H1 (cell line): Measurements from ENCODE around the gene SPRR4. TPM values are rescaled to one million over a fixed set of nuclear protein-coding genes. Genes with fewer than 3 reads are reported as not detected.

Experiments
- CTCF ChIA-PET: fragments of 300-600 bp; sonication (Branson Sonifier 250); formaldehyde crosslinking; loops from one replicate; lab custom pipeline; 2021; ENCODE audit not compliant: partially characterized antibody; lab: Charles Lee
- POLR2A ChIA-PET: fragments of 300-600 bp; sonication (Branson Sonifier 250); formaldehyde crosslinking; loops from one replicate; lab custom pipeline; 2021; ENCODE audit warnings: inconsistent platforms; ENCODE audit not compliant: partially characterized antibody; lab: Charles Lee
- DNase-seq, 2 experiments: peaks; one replicate each; pipeline versions ENCODE4 v3.0.0 to v3.0.0-alpha.2; 2010 to 2022; ENCODE audit warnings: low spot score in 2 of 2, low read depth in 1 of 2, mixed read lengths in 1 of 2
- FAIRE-seq: peaks from 2 replicates; lab custom pipeline; 2011; peaks lifted over from hg19 to GRCh38; lab: Jason Lieb, UNC
- H2AFZ ChIP-seq: 2 replicates; pipeline ENCODE4 v1.8.1; 2012; ENCODE audit warnings: low read length, inconsistent platforms
- H2AK5ac ChIP-seq: 2 replicates; pipeline ENCODE4 v1.6.1; 2013; ENCODE audit warnings: low read depth, low read length
- H2BK120ac ChIP-seq: replicated peaks from 2 replicates; pipeline ENCODE3; 2013; ENCODE audit warnings: low read depth, low read length, inconsistent platforms
- H2BK12ac ChIP-seq: 2 replicates; pipeline ENCODE4 v1.6.1; 2013; ENCODE audit warnings: low read depth, low read length
- H2BK15ac ChIP-seq: 2 replicates; pipeline ENCODE4 v1.6.1; 2013; ENCODE audit warnings: low read length
- H2BK20ac ChIP-seq: 2 replicates; pipeline ENCODE4 v1.6.1; 2013; ENCODE audit warnings: low read length
- H2BK5ac ChIP-seq: 2 replicates; pipeline ENCODE4 v1.6.1; 2013; ENCODE audit warnings: low read depth, low read length
- H3K14ac ChIP-seq: 2 replicates; pipeline ENCODE4 v1.6.1; 2013; ENCODE audit warnings: inconsistent platforms; ENCODE audit not compliant: insufficient read length
- H3K18ac ChIP-seq: 2 replicates; pipeline ENCODE4 v1.6.1; 2013; ENCODE audit warnings: low read length; ENCODE audit errors: extremely low read depth
- H3K23ac ChIP-seq: 2 replicates; pipeline ENCODE4 v1.6.1; 2013; ENCODE audit warnings: inconsistent platforms; ENCODE audit not compliant: insufficient read length
- H3K23me2 ChIP-seq: 2 replicates; pipeline ENCODE4 v1.6.1; 2013; ENCODE audit warnings: low read depth, low read length
- H3K27ac ChIP-seq: 2 replicates; pipeline ENCODE4 v1.6.1; 2011; ENCODE audit warnings: low read depth, low read length, inconsistent platforms
- H3K27me3 ChIP-seq, 4 experiments: replicated peaks in 1 of 4; 1 replicate in 1 of 4; 2 replicates in 3 of 4; pipeline versions ENCODE4 v1.6.1 to v1.8.1; 2011 to 2013; ENCODE audit warnings: low read length in 3 of 4, mild to moderate bottlenecking in 3 of 4, inconsistent platforms in 2 of 4, mixed read lengths in 2 of 4, moderate library complexity in 1 of 4; ENCODE audit not compliant: control insufficient read depth in 3 of 4, insufficient read depth in 3 of 4; ENCODE audit errors: extremely low read depth in 1 of 4
- H3K36me3 ChIP-seq, 4 experiments: 2 replicates each; pipeline versions ENCODE4 v1.6.1 to v1.8.1; 2011 to 2013; ENCODE audit warnings: mild to moderate bottlenecking in 4 of 4, low read length in 3 of 4, moderate library complexity in 2 of 4, control low read depth in 1 of 4, inconsistent platforms in 1 of 4; ENCODE audit not compliant: insufficient read depth in 4 of 4, control insufficient read depth in 2 of 4
- H3K4ac ChIP-seq: replicated peaks from 2 replicates; pipeline ENCODE3; 2013; ENCODE audit warnings: low read length, low read depth, mixed read lengths, inconsistent platforms; ENCODE audit not compliant: insufficient read length
- H3K4me1 ChIP-seq, 4 experiments: replicated peaks in 1 of 4; 1 replicate in 1 of 4; 2 replicates in 3 of 4; pipeline versions ENCODE4 v1.6.1 to v1.8.1; 2011 to 2013; ENCODE audit warnings: low read length in 3 of 4, inconsistent platforms in 2 of 4, mixed read lengths in 1 of 4; ENCODE audit not compliant: insufficient read depth in 4 of 4, control insufficient read depth in 3 of 4
- H3K4me2 ChIP-seq, 2 experiments: 2 replicates each; pipeline versions ENCODE4 v1.6.1 to v1.8.1; 2011 to 2013; ENCODE audit warnings: low read depth in 2 of 2, low read length in 2 of 2, control low read depth in 1 of 2, inconsistent platforms in 1 of 2, mild to moderate bottlenecking in 1 of 2; ENCODE audit not compliant: insufficient read depth in 1 of 2
- H3K4me3 ChIP-seq, 4 experiments: fragments of 200-600, 300-600 bp in 1 of 4; sonication (generic), shearing (Covaris generic), sonication (Bioruptor Twin) in 1 of 4; 2 replicates each; pipeline versions ENCODE4 v1.5.1 to v1.8.1; 2011 to 2016; ENCODE audit warnings: low read length in 4 of 4, low read depth in 3 of 4, control low read depth in 2 of 4, inconsistent platforms in 2 of 4, mild to moderate bottlenecking in 2 of 4, mixed read lengths in 1 of 4, moderate library complexity in 1 of 4; ENCODE audit not compliant: insufficient read depth in 2 of 4; ENCODE audit errors: extremely low read depth in 1 of 4
- H3K56ac ChIP-seq: replicated peaks from 2 replicates; pipeline ENCODE3; 2013; ENCODE audit warnings: low read depth, mild to moderate bottlenecking, mixed read lengths, low read length, inconsistent platforms; ENCODE audit not compliant: insufficient read length
- H3K79me1 ChIP-seq: 2 replicates; pipeline ENCODE4 v1.6.1; 2013; ENCODE audit warnings: low read depth, low read length, control low read depth
- H3K79me2 ChIP-seq, 2 experiments: 2 replicates each; pipeline versions ENCODE4 v1.6.1 to v1.8.1; 2012 to 2013; ENCODE audit warnings: low read length in 2 of 2, mild to moderate bottlenecking in 2 of 2, inconsistent platforms in 1 of 2; ENCODE audit not compliant: insufficient read depth in 2 of 2, control insufficient read depth in 1 of 2
- H3K9ac ChIP-seq, 4 experiments: replicated peaks in 1 of 4; 1 replicate in 1 of 4; 2 replicates in 3 of 4; pipeline versions ENCODE4 v1.6.1 to v1.8.1; 2011 to 2013; ENCODE audit warnings: low read depth in 3 of 4, low read length in 3 of 4, control low read depth in 2 of 4, mild to moderate bottlenecking in 2 of 4, moderate library complexity in 2 of 4, inconsistent platforms in 1 of 4; ENCODE audit errors: extremely low read depth in 1 of 4
- H3K9me3 ChIP-seq, 2 experiments: 2 replicates each; pipeline versions ENCODE4 v1.6.1 to v1.8.1; 2012 to 2013; ENCODE audit warnings: mild to moderate bottlenecking in 2 of 2, moderate library complexity in 2 of 2, control low read depth in 1 of 2, inconsistent platforms in 1 of 2, low read depth in 1 of 2, low read length in 1 of 2, mixed read lengths in 1 of 2; ENCODE audit not compliant: insufficient read depth in 2 of 2
- H4K20me1 ChIP-seq, 2 experiments: replicated peaks in 1 of 2; 2 replicates each; pipeline versions ENCODE3 to v1.8.1; 2011 to 2013; ENCODE audit warnings: inconsistent platforms in 2 of 2, low read length in 2 of 2, mild to moderate bottlenecking in 1 of 2; ENCODE audit not compliant: insufficient read depth in 2 of 2, control insufficient read depth in 1 of 2
- H4K5ac ChIP-seq: 2 replicates; pipeline ENCODE4 v1.6.1; 2013; ENCODE audit warnings: low read length, low read depth, mixed read lengths, inconsistent platforms; ENCODE audit not compliant: insufficient read length
- H4K8ac ChIP-seq: 2 replicates; pipeline ENCODE4 v1.8.0; 2013; ENCODE audit warnings: mild to moderate bottlenecking, moderate library complexity, low read length, inconsistent platforms; ENCODE audit not compliant: insufficient read depth; ENCODE audit errors: extremely low read depth
- H4K91ac ChIP-seq: replicated peaks from 2 replicates; pipeline ENCODE3; 2013; ENCODE audit warnings: low read length, mixed read lengths, inconsistent platforms; ENCODE audit not compliant: insufficient read length
- BRCA1 ChIP-seq: IDR thresholded peaks from 2 replicates; pipeline ENCODE4 v1.6.1; 2012; ENCODE audit warnings: low read depth, low read length, improper control_type of control experiment
- CREB1 ChIP-seq: IDR thresholded peaks from 2 replicates; pipeline ENCODE4 v1.6.1; 2012; ENCODE audit warnings: inconsistent platforms
- CTBP2 ChIP-seq: IDR thresholded peaks from 2 replicates; pipeline ENCODE4 v1.7.0; 2011; ENCODE audit warnings: borderline replicate concordance, mild to moderate bottlenecking, moderate library complexity, mixed read lengths, low read length; ENCODE audit not compliant: insufficient read depth, insufficient read length
- EGR1 ChIP-seq: IDR thresholded peaks from 2 replicates; pipeline ENCODE4 v1.6.1; 2011; ENCODE audit warnings: low read depth, low read length, borderline replicate concordance
- EP300 ChIP-seq, 2 experiments: IDR thresholded peaks; 1 replicate in 1 of 2; 2 replicates in 1 of 2; pipeline ENCODE4 v1.6.1; 2011 to 2012; ENCODE audit warnings: low read depth in 2 of 2, low read length in 2 of 2, mild to moderate bottlenecking in 2 of 2, borderline replicate concordance in 1 of 2, inconsistent platforms in 1 of 2, moderate library complexity in 1 of 2
- JUND ChIP-seq: IDR thresholded peaks from 2 replicates; pipeline ENCODE4 v1.6.1; 2011; ENCODE audit warnings: mild to moderate bottlenecking, improper control_type of control experiment, low read length
- KDM1A ChIP-seq: fragments of 200-600, 300-600 bp; sonication (generic); IDR thresholded peaks from 2 replicates; pipeline ENCODE4 v1.7.1; 2016; ENCODE audit warnings: mild to moderate bottlenecking, low read length, borderline replicate concordance
- KDM5A ChIP-seq: fragments of 200-600 bp; IDR thresholded peaks from 2 replicates; pipeline ENCODE4 v1.7.1; 2012; ENCODE audit warnings: mild to moderate bottlenecking, low read length, inconsistent platforms, mixed read lengths
- RNF2 ChIP-seq: fragments of 200-900, 300-1000 bp; sonication (generic); IDR thresholded peaks from 2 replicates; pipeline ENCODE4 v1.7.1; 2016; ENCODE audit warnings: borderline replicate concordance, low read depth, mild to moderate bottlenecking, antibody characterized with exemption, low read length; ENCODE audit not compliant: poor library complexity, severe bottlenecking; ENCODE audit errors: missing control alignments
- RXRA ChIP-seq: IDR thresholded peaks from 2 replicates; pipeline ENCODE4 v1.6.1; 2011; ENCODE audit warnings: low read depth, mild to moderate bottlenecking, low read length, moderate library complexity; ENCODE audit not compliant: insufficient read depth
- SIN3A ChIP-seq, 2 experiments: IDR thresholded peaks in 1 of 2; conservative IDR thresholded peaks in 1 of 2; 2 replicates each; pipeline ENCODE4 v1.6.1; 2011 to 2012; ENCODE audit warnings: low read length in 2 of 2, improper control_type of control experiment in 1 of 2, low read depth in 1 of 2, mild to moderate bottlenecking in 1 of 2
- TBP ChIP-seq: IDR thresholded peaks from 2 replicates; pipeline ENCODE4 v1.6.1; 2011; ENCODE audit warnings: low read depth, low read length, improper control_type of control experiment
- WGBS, 2 experiments: shearing (Covaris generic) in 1 of 2; methylation state at CpG; one replicate each; pipeline versions ENCODE4 v1.1.6 to v1.1.7; 2013 to 2015; ENCODE audit warnings: low lambda C conversion rate in 2 of 2, mixed read lengths in 2 of 2, inconsistent platforms in 1 of 2, low coverage in 1 of 2, missing lambda C conversion rate in 1 of 2; ENCODE audit not compliant: insufficient replicate concordance in 2 of 2, insufficient coverage in 1 of 2, insufficient read length in 1 of 2; ENCODE audit errors: extremely low coverage in 1 of 2, missing lambda C conversion rate in 1 of 2; 5-methylcytosine and 5-hydroxymethylcytosine counted together
- polyA plus RNA-seq, 7 experiments: library from polyadenylated mRNA; depleted of rRNA in 3 of 7; stranded (reverse) in 5 of 7; unstranded in 2 of 7; fragments of >200 nt in 5 of 7; fragments of 200-250 nt in 2 of 7; gene quantifications; 1 replicate in 5 of 7; 2 replicates in 1 of 7; 4 replicates in 1 of 7; pipeline versions ENCODE4 v1.2.1 to v1.2.3, GENCODE V29; 2011 to 2013; ENCODE audit warnings: missing spikeins in 2 of 7, mixed read lengths in 2 of 7
- total RNA-seq: library from RNA; stranded (reverse); fragmentation: NEBNext Ultra II Directional; extraction: Animal tissue kit (Norgen Biotek cat#: 25700); gene quantifications from 2 replicates; pipeline ENCODE4 v1.2.1, GENCODE V29; 2021
- TF ChIP-seq, protein P1 (sequence below): IDR thresholded peaks from 2 replicates; pipeline ENCODE4 v1.6.1; 2011; ENCODE audit warnings: low read depth, mild to moderate bottlenecking, low read length; ENCODE audit not compliant: insufficient read depth

SPRR4 gene
- total and polyA plus RNA-seq, 2 of the 8 experiments (the other 6 are each of a cell fraction or from before 2014, with no cell fraction given): not detected

GRCh38 chr1:152933196-152933595 is 37.3 kb upstream of the SPRR4 start:
- H3K23me2 ChIP-seq: no peaks in the 10 kb centered on the region
- H2BK5ac ChIP-seq: no peak overlapping the region
- no peak overlapping the region for H2BK120ac ChIP-seq
- no peak overlapping the region for H4K5ac ChIP-seq
- no peak overlapping the region for H4K91ac ChIP-seq
- FAIRE-seq (no peak), DNase-seq (no peak)
- no peaks in the 10 kb centered on the region for H3K79me1 ChIP-seq
- no peak overlapping the region for H3K18ac ChIP-seq
- H4K20me1 ChIP-seq: no peaks in the 10 kb centered on the region
- no peak overlapping the region for H4K8ac ChIP-seq
- no peaks in the 10 kb centered on the region for H3K36me3 ChIP-seq
- H3K27ac ChIP-seq: no peak overlapping the region
- WGBS, 2 experiments: 56% methylated on average over 2 of the region's 2 CpGs; no CpG with 5 or more reads in 1 of the 2 experiments
- no peaks in the 10 kb centered on the region for H3K79me2 ChIP-seq
- H3K4me3 ChIP-seq: no peak overlapping the region
- H3K27me3 ChIP-seq: 0 out of 7 replicates have a peak, but pooled peaks cover 0 to 2% (median 0%) of the 10 kb centered on the region in 4 experiments
- no peak overlapping the region for H3K9ac ChIP-seq
- no peak overlapping the region for H3K56ac ChIP-seq
- no peak overlapping the region for H3K4me2 ChIP-seq
- no peak overlapping the region for H2AK5ac ChIP-seq
- H3K14ac ChIP-seq: no peak overlapping the region
- no peak overlapping the region for H2AFZ ChIP-seq
- POLR2A ChIA-PET: no interaction called here
- no peak overlapping the region for H2BK12ac ChIP-seq
- no peak overlapping the region for H3K4ac ChIP-seq
- H3K4me1 ChIP-seq: no peaks in the 10 kb centered on the region
- H3K9me3 ChIP-seq: peaks cover 3% of the 10 kb centered on the region in 2 experiments; a peak in 2 of 4 replicates
- H2BK15ac ChIP-seq: no peak overlapping the region
- no peak overlapping the region for H2BK20ac ChIP-seq
- CTCF ChIA-PET: interaction anchor here (0.9 kb wide), 1 partner anchor 63 kb away, joined by 4 read pairs; no protein-coding TSS in a partner anchor
- H3K23ac ChIP-seq: no peak overlapping the region
- TF ChIP-seq TBP (no peak), KDM5A (no peak), EP300 (IDR thresholded peaks at IDR 0.05; ENCODE audit: borderline replicate concordance in 1 of 2, low read depth in 2 of 2, low read length in 2 of 2) (no peak), KDM1A (no peak), CREB1 (no peak), RNF2 (no peak), JUND (no peak), SIN3A (conservative IDR thresholded peaks at IDR 0.05 in 1 of 2, IDR thresholded peaks at IDR 0.05 in 1 of 2; ENCODE audit: low read depth in 1 of 2, low read length in 2 of 2) (no peak), BRCA1 (no peak), EGR1 (no peak), CTBP2 (no peak), RXRA (no peak)
- TF ChIP-seq, protein P1, sequence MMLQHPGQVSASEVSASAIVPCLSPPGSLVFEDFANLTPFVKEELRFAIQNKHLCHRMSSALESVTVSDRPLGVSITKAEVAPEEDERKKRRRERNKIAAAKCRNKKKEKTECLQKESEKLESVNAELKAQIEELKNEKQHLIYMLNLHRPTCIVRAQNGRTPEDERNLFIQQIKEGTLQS: no peak
